Esophagus squamous epithelium (tissue), 4 donors: ENCODE measurements around the gene TGFB1.

Source experiments
- CTCF ChIP-seq, 6 experiments: fragments of 450-650 bp in 4 of 6; fragments of 200-600 bp in 2 of 6; sonication (generic) in 2 of 6; IDR thresholded peaks; one replicate each; pipeline ENCODE4 v1.5.1; 2016 to 2019; ENCODE audit warnings: antibody characterized with exemption in 6 of 6, mild to moderate bottlenecking in 4 of 6, moderate library complexity in 4 of 6
- POLR2A ChIP-seq, 4 donors: fragments of 450-650 bp; IDR thresholded peaks; one replicate each; pipeline ENCODE4 v1.6.1; 2017; ENCODE audit warnings: antibody characterized with exemption in 4 of 4, mild to moderate bottlenecking in 4 of 4, moderate library complexity in 3 of 4

GRCh38 chr19:41376241-41376997, 22.7 kb upstream of the TGFB1 start, which contains the start of gene TMEM91:
- TF ChIP-seq CTCF (IDR thresholded peaks at IDR 0.05) (no peak), POLR2A (IDR thresholded peaks at IDR 0.05) (peak in 1 of 4 donors; percentile 16)
